Prostate gland (tissue), 2 donors: ENCODE measurements around the gene FARP2. TPM values are rescaled to one million over a fixed set of nuclear protein-coding genes. Genes with fewer than 3 reads are reported as not detected.

Experiments used
- DNase-seq: peaks from one replicate; pipeline ENCODE4 v3.0.0-alpha.2; 2019; ENCODE audit warnings: low spot score
- H3K27ac ChIP-seq, 2 donors: fragments of 200-600 bp; sonication (generic); 2 replicates each; pipeline ENCODE4 v1.5.1; 2017 to 2019
- H3K27me3 ChIP-seq: fragments of 200-600 bp; sonication (generic); replicated peaks from 2 replicates; pipeline ENCODE4 v1.5.1; 2019; ENCODE audit not compliant: insufficient read depth
- H3K36me3 ChIP-seq, 2 donors: fragments of 200-600 bp; sonication (generic); 1 replicate in 1 of 2; 2 replicates in 1 of 2; pipeline versions ENCODE4 v1.5.1 to v1.8.1; 2017 to 2019
- H3K4me1 ChIP-seq: fragments of 200-600 bp; sonication (generic); replicated peaks from 2 replicates; pipeline ENCODE4 v1.5.1; 2019
- H3K4me3 ChIP-seq, 2 donors: fragments of 200-600 bp; sonication (generic); 2 replicates each; pipeline ENCODE4 v1.5.1; 2017 to 2019
- H3K9me3 ChIP-seq: fragments of 200-600 bp; sonication (generic); 2 replicates; pipeline ENCODE4 v1.5.1; 2017
- CTCF ChIP-seq, 4 experiments: fragments of 200-600 bp in 2 of 4; fragments of 450-650 bp in 2 of 4; sonication (generic) in 2 of 4; IDR thresholded peaks; 1 replicate in 3 of 4; 2 replicates in 1 of 4; pipeline ENCODE4 v1.5.1; 2016 to 2019; ENCODE audit warnings: antibody characterized with exemption in 4 of 4, mild to moderate bottlenecking in 2 of 4, moderate library complexity in 2 of 4
- POLR2A ChIP-seq: fragments of 450-650 bp; IDR thresholded peaks from one replicate; pipeline ENCODE4 v1.6.1; 2016; ENCODE audit warnings: antibody characterized with exemption, mild to moderate bottlenecking
- POLR2AphosphoS5 ChIP-seq: sonication (generic); formaldehyde crosslinking; IDR thresholded peaks from one replicate; pipeline ENCODE4 v1.6.1; 2017; ENCODE audit warnings: antibody characterized with exemption
- WGBS: methylation state at CpG from one replicate; pipeline ENCODE4 v1.1.5; 2018; 5-methylcytosine and 5-hydroxymethylcytosine counted together
- intact Hi-C: fragments of 100-400 bp; cut with DNase I; formaldehyde crosslinking; loops from one replicate; pipeline ENCODE4 v1.14.2; 2022
- total RNA-seq, 2 donors: library from RNA; depleted of rRNA; stranded (reverse); fragments of >200 nt; gene quantifications; one replicate each; pipeline ENCODE4 v1.1.0, GENCODE V29; 2016

The FARP2 gene
- total RNA-seq, 2 donors from 2014 or later, result 32.4 to 35.9 TPM

- H3K4me3 ChIP-seq, result no peak overlapping the region
- intact Hi-C loops, result no loop called here
- TF ChIP-seq POLR2A (no peak), CTCF (IDR thresholded peaks at IDR 0.05) (no peak), POLR2AphosphoS5 (no peak)
- H3K4me1 ChIP-seq, result no peaks in the 10 kb centered on the region
- H3K36me3 ChIP-seq, result no peaks in the 10 kb centered on the region
- 82% methylated on average over 15 of the region's 17 CpGs for WGBS
- no peak overlapping the region for H3K27ac ChIP-seq
- no peaks in the 10 kb centered on the region for H3K27me3 ChIP-seq
- DNase-seq, result no peak
- no peaks in the 10 kb centered on the region for H3K9me3 ChIP-seq
Observed at GRCh38 chr2:241534701-241535375, 178.8 kb downstream of the FARP2 start.

GRCh38 chr2:241535871-241536655 is 180.0 kb downstream of the FARP2 start:
- WGBS, result 59% methylated on average over 13 of the region's 13 CpGs
- Histone ChIP-seq H3K4me3 (no peak overlapping the region), H3K27ac (no peak overlapping the region), H3K4me1 (no peaks in the 10 kb centered on the region), H3K9me3 (no peaks in the 10 kb centered on the region), H3K36me3 (no peaks in the 10 kb centered on the region), H3K27me3 (no peaks in the 10 kb centered on the region)
- intact Hi-C loops, result no loop called here
- DNase-seq, result no peak
- TF ChIP-seq POLR2A, result no peak
- TF ChIP-seq CTCF (IDR thresholded peaks at IDR 0.05), result no peak
- TF ChIP-seq POLR2AphosphoS5, result no peak

- intact Hi-C loops, result no loop called here
- no peak for TF ChIP-seq CTCF (IDR thresholded peaks at IDR 0.05)
- no peak for TF ChIP-seq POLR2AphosphoS5
- TF ChIP-seq POLR2A, result no peak
- no peak for DNase-seq
- H3K27ac ChIP-seq, result no peak overlapping the region
- peaks cover 5% of the 10 kb centered on the region for H3K4me1 ChIP-seq
- no peaks in the 10 kb centered on the region for H3K9me3 ChIP-seq
- H3K36me3 ChIP-seq, result no peaks in the 10 kb centered on the region
- no peaks in the 10 kb centered on the region for H3K27me3 ChIP-seq
- WGBS, result 88% methylated on average over 15 of the region's 15 CpGs
- H3K4me3 ChIP-seq, result no peak overlapping the region
Observed at GRCh38 chr2:241538838-241539615, 182.9 kb downstream of the FARP2 start.

- intact Hi-C loops, result no loop called here
- no peak for DNase-seq
- H3K4me3 ChIP-seq, result no peak overlapping the region
- H3K9me3 ChIP-seq, result no peaks in the 10 kb centered on the region
- WGBS, result 94% methylated on average over 11 of the region's 11 CpGs
- H3K27ac ChIP-seq, result no peak overlapping the region
- H3K27me3 ChIP-seq, result no peaks in the 10 kb centered on the region
- H3K36me3 ChIP-seq, result no peaks in the 10 kb centered on the region
- peaks cover 5% of the 10 kb centered on the region for H3K4me1 ChIP-seq
- TF ChIP-seq POLR2A (no peak), POLR2AphosphoS5 (no peak), CTCF (IDR thresholded peaks at IDR 0.05) (no peak)
Observed at GRCh38 chr2:241539616-241540374, 183.7 kb downstream of the FARP2 start.
